ENCODE data around the gene SBF2.
"Not testable (repeated sequence)": the region's sequence is repeated elsewhere in the genome, so short reads cannot be mapped to it uniquely, and the experiment has no call there.

The SBF2 gene

DNA sequence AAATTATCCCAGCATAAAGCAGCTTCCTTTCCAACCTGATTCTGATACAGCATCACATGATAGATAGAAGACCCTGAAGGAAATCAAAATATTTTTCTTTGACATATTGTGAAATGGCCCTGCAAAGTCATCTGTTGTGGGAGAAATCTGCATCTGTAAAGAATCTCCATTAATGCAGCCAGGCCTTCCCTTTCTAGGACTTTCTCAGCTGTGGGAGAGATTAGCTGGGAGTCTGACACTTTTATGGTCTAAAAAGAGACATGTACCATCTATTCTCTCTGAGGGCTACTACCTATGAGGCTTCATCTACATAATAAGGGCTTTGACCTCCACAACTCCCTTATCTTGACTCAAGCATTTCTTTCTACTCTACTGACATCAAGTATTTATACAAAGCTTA, 392.1 kb downstream of the SBF2 start:
- no peak overlapping the region for H3K9ac ChIP-seq (ENCODE audit: low read length)
- no peak overlapping the region for H3K4me2 ChIP-seq (ENCODE audit: low read length)
- no peaks in the 10 kb centered on the region for H3K4me1 ChIP-seq (ENCODE audit: low read length)
- H3K79me2 ChIP-seq (ENCODE audit: low read length) = no peaks in the 10 kb centered on the region
- H2AFZ ChIP-seq (ENCODE audit: low read depth, low read length) = no peak overlapping the region
- H3K27me3 ChIP-seq (ENCODE audit: low read depth, low read length) = no peaks in the 10 kb centered on the region
- no peak for TF ChIP-seq EZH2phosphoT487 (IDR thresholded peaks at IDR 0.05; ENCODE audit: low read depth)
- TF ChIP-seq, protein P1, sequence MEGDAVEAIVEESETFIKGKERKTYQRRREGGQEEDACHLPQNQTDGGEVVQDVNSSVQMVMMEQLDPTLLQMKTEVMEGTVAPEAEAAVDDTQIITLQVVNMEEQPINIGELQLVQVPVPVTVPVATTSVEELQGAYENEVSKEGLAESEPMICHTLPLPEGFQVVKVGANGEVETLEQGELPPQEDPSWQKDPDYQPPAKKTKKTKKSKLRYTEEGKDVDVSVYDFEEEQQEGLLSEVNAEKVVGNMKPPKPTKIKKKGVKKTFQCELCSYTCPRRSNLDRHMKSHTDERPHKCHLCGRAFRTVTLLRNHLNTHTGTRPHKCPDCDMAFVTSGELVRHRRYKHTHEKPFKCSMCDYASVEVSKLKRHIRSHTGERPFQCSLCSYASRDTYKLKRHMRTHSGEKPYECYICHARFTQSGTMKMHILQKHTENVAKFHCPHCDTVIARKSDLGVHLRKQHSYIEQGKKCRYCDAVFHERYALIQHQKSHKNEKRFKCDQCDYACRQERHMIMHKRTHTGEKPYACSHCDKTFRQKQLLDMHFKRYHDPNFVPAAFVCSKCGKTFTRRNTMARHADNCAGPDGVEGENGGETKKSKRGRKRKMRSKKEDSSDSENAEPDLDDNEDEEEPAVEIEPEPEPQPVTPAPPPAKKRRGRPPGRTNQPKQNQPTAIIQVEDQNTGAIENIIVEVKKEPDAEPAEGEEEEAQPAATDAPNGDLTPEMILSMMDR (IDR thresholded peaks at IDR 0.05; ENCODE audit: low read depth, low read length) = no peak
- no peak overlapping the region for H3K27ac ChIP-seq (ENCODE audit: low read length)
- no peaks in the 10 kb centered on the region for H3K36me3 ChIP-seq (replicated peaks; ENCODE audit: low read depth, low read length)
- H3K4me3 ChIP-seq (ENCODE audit: low read length) = no peak overlapping the region
- no peaks in the 10 kb centered on the region for H4K20me1 ChIP-seq (ENCODE audit: insufficient read depth, low read length)
- H3K9me3 ChIP-seq (ENCODE audit: insufficient read depth, low read length) = no peaks in the 10 kb centered on the region

DNA sequence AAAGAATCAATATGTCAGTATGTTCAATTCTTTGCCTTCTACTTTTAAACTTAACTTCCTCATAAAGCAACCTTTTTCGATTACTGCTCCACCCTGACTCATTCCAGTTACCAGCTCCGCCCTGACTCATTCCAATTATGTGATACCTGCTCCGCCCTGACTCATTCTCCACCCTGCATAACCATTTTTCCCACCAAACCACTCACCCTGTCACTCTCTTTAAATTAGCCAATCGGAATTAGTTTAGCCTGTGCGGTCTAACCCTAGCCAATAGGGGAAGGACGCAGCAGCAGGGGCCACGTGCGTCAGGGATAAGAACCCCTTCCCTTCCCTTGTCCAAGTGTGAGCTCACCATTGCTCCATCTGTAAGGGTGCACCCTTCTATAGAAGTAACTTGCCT, 393.8 kb downstream of the SBF2 start:
- H2AFZ ChIP-seq (ENCODE audit: low read depth, low read length); H3K4me2 ChIP-seq (ENCODE audit: low read length); H3K4me3 ChIP-seq (ENCODE audit: low read length); H3K9me3 ChIP-seq (ENCODE audit: insufficient read depth, low read length); H3K9ac ChIP-seq (ENCODE audit: low read length); H3K4me1 ChIP-seq (ENCODE audit: low read length); H3K36me3 ChIP-seq (replicated peaks; ENCODE audit: low read depth, low read length); H4K20me1 ChIP-seq (ENCODE audit: insufficient read depth, low read length); H3K27ac ChIP-seq (ENCODE audit: low read length); H3K27me3 ChIP-seq (ENCODE audit: low read depth, low read length); H3K79me2 ChIP-seq (ENCODE audit: low read length): not testable (repeated sequence)

DNA sequence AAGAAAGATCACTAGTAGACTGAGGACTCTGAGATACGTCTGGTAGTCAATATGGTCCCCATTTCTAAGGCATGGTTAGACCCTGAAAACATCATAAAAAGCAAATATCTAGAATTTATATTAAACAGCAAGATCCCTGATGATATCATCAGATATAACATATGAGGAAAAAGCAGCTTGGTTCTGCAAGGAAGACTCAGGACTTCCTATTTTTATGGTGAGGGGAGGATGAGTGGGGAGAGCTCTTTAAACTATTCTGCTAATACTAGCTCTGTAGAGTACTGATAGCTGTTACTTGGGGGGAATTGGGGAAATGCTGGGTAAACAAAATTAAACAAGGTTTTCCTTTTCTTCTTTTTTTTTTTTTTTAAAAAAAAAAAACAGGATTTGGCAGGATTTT, 394.3 kb downstream of the SBF2 start:
- no peaks in the 10 kb centered on the region for H3K4me1 ChIP-seq (ENCODE audit: low read length)
- no peak overlapping the region for H2AFZ ChIP-seq (ENCODE audit: low read depth, low read length)
- H3K27ac ChIP-seq (ENCODE audit: low read length) = no peak overlapping the region
- H3K79me2 ChIP-seq (ENCODE audit: low read length) = no peaks in the 10 kb centered on the region
- H3K4me3 ChIP-seq (ENCODE audit: low read length) = no peak overlapping the region
- H3K9me3 ChIP-seq (ENCODE audit: insufficient read depth, low read length) = no peaks in the 10 kb centered on the region
- no peak overlapping the region for H3K9ac ChIP-seq (ENCODE audit: low read length)
- no peaks in the 10 kb centered on the region for H3K27me3 ChIP-seq (ENCODE audit: low read depth, low read length)
- H4K20me1 ChIP-seq (ENCODE audit: insufficient read depth, low read length) = no peaks in the 10 kb centered on the region
- no peak overlapping the region for H3K4me2 ChIP-seq (ENCODE audit: low read length)
- no peaks in the 10 kb centered on the region for H3K36me3 ChIP-seq (replicated peaks; ENCODE audit: low read depth, low read length)
- TF ChIP-seq, protein P1 (IDR thresholded peaks at IDR 0.05; ENCODE audit: low read depth, low read length) = no peak
- no peak for TF ChIP-seq EZH2phosphoT487 (IDR thresholded peaks at IDR 0.05; ENCODE audit: low read depth)

DNA sequence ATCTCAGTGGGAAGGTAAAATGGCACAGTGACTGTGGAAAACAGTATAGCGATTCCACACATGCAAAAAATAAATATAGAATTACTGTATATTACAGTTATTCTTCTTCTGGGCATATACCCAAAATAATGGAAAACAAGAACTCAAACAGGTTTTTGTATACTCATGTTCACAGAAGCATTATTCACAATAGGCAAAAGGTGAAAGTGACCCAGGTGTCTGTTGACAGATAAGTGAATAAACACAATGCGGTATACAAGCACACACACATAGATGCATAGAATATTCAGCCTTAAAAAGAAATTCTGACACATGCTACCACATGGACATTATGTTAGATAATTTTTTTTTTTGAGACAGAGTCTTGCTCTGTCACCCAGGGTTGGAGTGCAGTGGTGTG, 397.1 kb downstream of the SBF2 start:
- no peak overlapping the region for H2AFZ ChIP-seq (ENCODE audit: low read depth, low read length)
- H3K4me1 ChIP-seq (ENCODE audit: low read length) = no peaks in the 10 kb centered on the region
- H3K4me3 ChIP-seq (ENCODE audit: low read length) = no peak overlapping the region
- H3K36me3 ChIP-seq (replicated peaks; ENCODE audit: low read depth, low read length) = no peaks in the 10 kb centered on the region
- no peak overlapping the region for H3K4me2 ChIP-seq (ENCODE audit: low read length)
- H3K27me3 ChIP-seq (ENCODE audit: low read depth, low read length) = no peaks in the 10 kb centered on the region
- TF ChIP-seq, protein P1 (IDR thresholded peaks at IDR 0.05; ENCODE audit: low read depth, low read length) = no peak
- no peak for TF ChIP-seq EZH2phosphoT487 (IDR thresholded peaks at IDR 0.05; ENCODE audit: low read depth)
- H4K20me1 ChIP-seq (ENCODE audit: insufficient read depth, low read length) = no peaks in the 10 kb centered on the region
- no peaks in the 10 kb centered on the region for H3K79me2 ChIP-seq (ENCODE audit: low read length)
- H3K9me3 ChIP-seq (ENCODE audit: insufficient read depth, low read length) = no peaks in the 10 kb centered on the region
- H3K27ac ChIP-seq (ENCODE audit: low read length) = no peak overlapping the region
- H3K9ac ChIP-seq (ENCODE audit: low read length) = no peak overlapping the region

DNA sequence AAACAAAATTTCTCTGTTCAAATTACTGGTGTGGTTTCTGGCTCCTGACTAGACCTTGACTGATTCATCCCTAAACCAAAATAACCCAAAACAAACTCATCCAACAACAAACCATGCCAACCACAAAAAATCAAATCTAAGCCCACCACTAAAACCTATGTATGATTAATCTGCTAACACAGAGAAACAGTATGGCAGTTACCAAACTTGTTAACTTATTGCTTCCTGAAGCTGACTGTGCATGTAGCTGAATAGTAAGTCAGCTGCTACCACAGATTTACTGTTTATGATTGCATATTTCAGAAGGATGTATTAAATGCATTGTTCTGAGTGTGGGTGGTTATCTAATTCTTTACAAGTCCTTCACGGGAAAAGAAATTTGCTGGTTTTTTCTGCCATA, 399.0 kb downstream of the SBF2 start:
- Histone ChIP-seq H3K9ac (ENCODE audit: low read length) (no peak overlapping the region), H3K79me2 (ENCODE audit: low read length) (no peaks in the 10 kb centered on the region), H4K20me1 (ENCODE audit: insufficient read depth, low read length) (no peaks in the 10 kb centered on the region), H3K27me3 (ENCODE audit: low read depth, low read length) (no peaks in the 10 kb centered on the region), H3K36me3 (replicated peaks; ENCODE audit: low read depth, low read length) (no peaks in the 10 kb centered on the region), H2AFZ (ENCODE audit: low read depth, low read length) (no peak overlapping the region), H3K4me2 (ENCODE audit: low read length) (no peak overlapping the region), H3K27ac (ENCODE audit: low read length) (no peak overlapping the region), H3K4me3 (ENCODE audit: low read length) (no peak overlapping the region), H3K4me1 (ENCODE audit: low read length) (no peaks in the 10 kb centered on the region), H3K9me3 (ENCODE audit: insufficient read depth, low read length) (no peaks in the 10 kb centered on the region)
- no peak for TF ChIP-seq EZH2phosphoT487 (IDR thresholded peaks at IDR 0.05; ENCODE audit: low read depth)
- TF ChIP-seq, protein P1 (IDR thresholded peaks at IDR 0.05; ENCODE audit: low read depth, low read length) = no peak
